22Rv1 (cell line): ENCODE results near the gene FRMD8.

ENCODE experiments used
- CTCF ChIP-seq: fragments of 450-650 bp; IDR thresholded peaks from 2 replicates; pipeline ENCODE4 v1.5.1; 2017; ENCODE audit warnings: mild to moderate bottlenecking
- ZFX ChIP-seq: fragments of 450-650 bp; IDR thresholded peaks from 2 replicates; pipeline ENCODE4 v1.6.1; 2017; ENCODE audit warnings: antibody characterized with exemption, borderline replicate concordance

GRCh38 chr11:65351511-65351910 lies 34.9 kb upstream of the FRMD8 start:
- TF ChIP-seq CTCF (no peak), ZFX (no peak)
